Osteocyte (in vitro differentiated cells): ENCODE results near the gene SESTD1. TPM values are rescaled to one million over a fixed set of nuclear protein-coding genes. Genes with fewer than 3 reads are reported as not detected.

Experiments
- DNase-seq: peaks from one replicate; pipeline ENCODE4 v3.0.0; 2021; ENCODE audit warnings: mixed read lengths; ENCODE audit not compliant: unreplicated experiment; ENCODE audit errors: extremely low spot score
- H3K27ac Mint-ChIP-seq: one replicate; pipeline ENCODE4 v1.8.0; 2021; ENCODE audit warnings: mild to moderate bottlenecking, mixed read lengths; ENCODE audit not compliant: unreplicated experiment
- H3K27me3 Mint-ChIP-seq: one replicate; pipeline ENCODE4 v1.8.0; 2021; ENCODE audit warnings: mixed read lengths; ENCODE audit not compliant: unreplicated experiment
- H3K36me3 Mint-ChIP-seq: one replicate; pipeline ENCODE4 v1.8.0; 2021; ENCODE audit warnings: mixed read lengths; ENCODE audit not compliant: unreplicated experiment
- H3K4me1 Mint-ChIP-seq: one replicate; pipeline ENCODE4 v1.8.0; 2021; ENCODE audit warnings: mixed read lengths; ENCODE audit not compliant: unreplicated experiment
- H3K4me3 Mint-ChIP-seq: one replicate; pipeline ENCODE4 v1.8.0; 2021; ENCODE audit warnings: mild to moderate bottlenecking, moderate library complexity, mixed read lengths; ENCODE audit not compliant: unreplicated experiment
- H3K9me3 Mint-ChIP-seq: one replicate; pipeline ENCODE4 v1.8.0; 2021; ENCODE audit warnings: mixed read lengths; ENCODE audit not compliant: unreplicated experiment
- CTCF ChIP-seq: fragments of 200-600 bp; sonication (generic); IDR thresholded peaks from 2 replicates; pipeline ENCODE4 v1.5.0; 2021; ENCODE audit warnings: antibody characterized with exemption, mild to moderate bottlenecking, moderate library complexity
- total RNA-seq: library from RNA; stranded (reverse); gene quantifications from 2 replicates; pipeline ENCODE4 v1.2.1, GENCODE V29; 2021

Gene SESTD1
- total RNA-seq, 1 donor from 2014 or later: 99.1 TPM

GRCh38 chr2:179243046-179243445, 21.6 kb downstream of the SESTD1 start:
- Mint-ChIP-seq H3K4me3 (no peak overlapping the region), H3K9me3 (peaks cover 10% of the 10 kb centered on the region), H3K36me3 (peaks cover 4% of the 10 kb centered on the region), H3K27me3 (no peaks in the 10 kb centered on the region), H3K27ac (no peak overlapping the region), H3K4me1 (peaks cover 41% of the 10 kb centered on the region)
- TF ChIP-seq CTCF: no peak
- no peak for DNase-seq

- Mint-ChIP-seq H3K36me3 (peaks cover 4% of the 10 kb centered on the region), H3K27me3 (no peaks in the 10 kb centered on the region), H3K27ac (peak overlapping the region; percentile 31), H3K9me3 (peaks cover 5% of the 10 kb centered on the region), H3K4me3 (no peak overlapping the region), H3K4me1 (peaks cover 47% of the 10 kb centered on the region)
- DNase-seq: no peak
- TF ChIP-seq CTCF: peak; percentile 14
Observed at GRCh38 chr2:179240481-179241451, 23.9 kb downstream of the SESTD1 start.

- H3K36me3 Mint-ChIP-seq: peaks cover 4% of the 10 kb centered on the region
Observed at GRCh38 chr2:179239838-179240237, 24.8 kb downstream of the SESTD1 start.

GRCh38 chr2:179239195-179239594, 25.4 kb downstream of the SESTD1 start:
- Mint-ChIP-seq H3K4me1 (peaks cover 50% of the 10 kb centered on the region), H3K36me3 (peaks cover 4% of the 10 kb centered on the region), H3K27me3 (no peaks in the 10 kb centered on the region), H3K4me3 (no peak overlapping the region), H3K27ac (no peak overlapping the region), H3K9me3 (peaks cover 5% of the 10 kb centered on the region)
- no peak for DNase-seq
- no peak for TF ChIP-seq CTCF

More at GRCh38 chr2:179239838-179240237, 24.8 kb downstream of the SESTD1 start:
- Mint-ChIP-seq H3K27ac (no peak overlapping the region), H3K4me1 (peaks cover 51% of the 10 kb centered on the region), H3K9me3 (peaks cover 5% of the 10 kb centered on the region), H3K4me3 (no peak overlapping the region), H3K27me3 (no peaks in the 10 kb centered on the region)
- TF ChIP-seq CTCF: no peak
- DNase-seq: no peak

GRCh38 chr2:179238027-179238426, 26.6 kb downstream of the SESTD1 start:
- Mint-ChIP-seq H3K9me3 (peaks cover 5% of the 10 kb centered on the region), H3K27me3 (no peaks in the 10 kb centered on the region), H3K36me3 (peaks cover 4% of the 10 kb centered on the region), H3K4me1 (peaks cover 49% of the 10 kb centered on the region), H3K4me3 (no peak overlapping the region), H3K27ac (no peak overlapping the region)
- TF ChIP-seq CTCF: no peak
- DNase-seq: no peak
